NCI-H1105 (cell line): Measurements from ENCODE around the gene INPP5A.
"Not testable (repeated sequence)": the region's sequence is repeated elsewhere in the genome, so short reads cannot be mapped to it uniquely, and the experiment has no call there.

ENCODE experiments used
- DNase-seq: peaks from one replicate; lab custom pipeline; 2025; lab: John Stamatoyannopoulos, UW

INPP5A gene

DNA sequence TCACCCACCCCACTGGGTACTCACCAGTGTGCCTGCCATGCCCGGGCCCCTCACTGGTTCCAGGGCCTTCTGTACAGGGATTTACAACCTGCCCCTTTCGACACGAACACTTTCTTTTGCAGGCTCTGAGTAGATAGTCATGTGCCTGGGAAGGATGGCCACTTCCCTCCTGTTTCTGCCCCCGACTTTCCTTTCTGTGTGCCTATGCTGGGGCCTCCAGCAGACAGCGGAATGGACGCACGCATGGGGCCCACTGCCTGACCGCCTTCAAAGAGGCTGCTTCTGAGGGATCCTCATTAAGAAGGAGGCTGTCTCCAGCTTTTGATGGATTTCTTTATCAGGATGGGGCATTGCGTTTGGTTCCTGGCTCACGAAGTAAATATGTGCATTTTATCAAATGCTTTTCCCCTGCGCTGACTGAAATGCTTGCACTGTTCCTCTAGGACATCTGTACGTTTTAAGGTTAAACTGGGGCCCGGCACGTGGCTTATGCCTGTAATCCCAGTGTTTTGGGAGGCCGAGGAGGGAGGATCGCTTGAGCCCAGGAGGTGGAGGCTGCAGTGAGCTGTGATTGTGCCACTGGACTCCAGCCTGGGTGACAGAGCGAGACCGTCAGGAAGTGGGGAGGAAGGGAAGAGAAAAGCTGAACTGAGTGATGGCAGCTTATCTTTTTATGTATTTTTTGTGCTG is 277.7 kb downstream of the INPP5A start:
- no peak for DNase-seq

DNA sequence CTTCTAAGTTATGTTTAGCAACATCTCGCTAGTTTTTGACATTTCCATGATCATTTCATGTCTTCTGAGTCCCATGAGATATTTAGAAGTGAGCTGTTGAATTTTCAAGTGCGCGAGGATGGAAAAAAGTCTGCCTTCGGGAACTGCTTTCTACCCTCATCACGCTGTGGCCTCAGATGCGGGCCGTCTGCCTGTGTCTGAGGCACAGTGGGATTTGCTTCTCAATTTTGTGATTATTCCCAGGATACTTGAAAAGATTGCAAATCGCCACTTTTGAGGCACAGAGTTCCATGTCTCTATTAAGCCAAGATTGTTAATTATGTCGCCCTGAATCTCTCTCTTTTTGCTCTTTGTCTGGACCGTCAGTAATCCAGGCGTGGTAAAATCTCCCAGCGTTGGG is 279.1 kb downstream of the INPP5A start:
- no peak for DNase-seq

DNA sequence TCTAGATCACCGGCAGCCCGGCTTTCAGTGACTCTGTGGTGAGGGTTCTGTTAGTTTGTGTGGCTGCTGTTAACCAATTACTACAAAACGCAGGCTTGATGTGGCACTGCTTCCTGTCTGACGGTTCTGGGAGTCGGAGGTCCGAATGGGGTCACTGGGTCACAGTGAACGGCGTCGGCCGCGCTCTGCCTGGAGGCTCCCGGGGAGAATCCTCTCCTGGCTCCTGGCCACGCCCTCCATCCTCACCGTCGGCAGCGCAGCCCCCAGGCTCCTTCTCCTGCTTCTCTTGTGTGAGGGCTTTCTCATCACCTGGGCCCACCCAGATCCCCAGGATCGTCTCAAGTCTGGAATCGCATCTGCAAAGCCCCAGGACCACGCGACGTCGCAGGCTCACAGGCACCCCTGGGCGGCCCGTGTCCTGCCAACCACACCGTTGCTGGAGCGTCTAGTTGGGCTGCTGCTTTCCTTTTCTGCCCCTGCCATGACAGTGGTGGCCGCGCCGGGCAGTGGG is 280.2 kb downstream of the INPP5A start:
- DNase-seq: no peak

DNA sequence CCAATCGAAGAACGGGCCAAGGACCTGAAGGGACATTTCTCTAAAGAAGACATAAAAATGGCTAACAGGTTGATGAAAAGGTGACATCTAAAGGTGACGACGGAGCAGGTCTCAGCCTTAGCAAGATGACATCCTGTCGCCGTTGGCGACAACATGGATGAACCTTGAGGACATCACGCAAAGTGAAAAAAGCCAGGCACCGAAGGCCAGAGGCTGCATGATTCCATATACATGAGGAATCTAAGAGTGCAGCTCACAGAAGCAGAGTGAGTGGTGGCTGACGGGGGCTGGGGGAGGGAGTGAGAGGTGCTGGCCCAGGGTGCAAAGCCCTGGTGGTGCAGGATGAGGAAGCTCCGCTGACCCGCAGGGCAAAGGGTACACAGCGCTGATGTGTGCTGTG is 282.5 kb downstream of the INPP5A start:
- no peak for DNase-seq

DNA sequence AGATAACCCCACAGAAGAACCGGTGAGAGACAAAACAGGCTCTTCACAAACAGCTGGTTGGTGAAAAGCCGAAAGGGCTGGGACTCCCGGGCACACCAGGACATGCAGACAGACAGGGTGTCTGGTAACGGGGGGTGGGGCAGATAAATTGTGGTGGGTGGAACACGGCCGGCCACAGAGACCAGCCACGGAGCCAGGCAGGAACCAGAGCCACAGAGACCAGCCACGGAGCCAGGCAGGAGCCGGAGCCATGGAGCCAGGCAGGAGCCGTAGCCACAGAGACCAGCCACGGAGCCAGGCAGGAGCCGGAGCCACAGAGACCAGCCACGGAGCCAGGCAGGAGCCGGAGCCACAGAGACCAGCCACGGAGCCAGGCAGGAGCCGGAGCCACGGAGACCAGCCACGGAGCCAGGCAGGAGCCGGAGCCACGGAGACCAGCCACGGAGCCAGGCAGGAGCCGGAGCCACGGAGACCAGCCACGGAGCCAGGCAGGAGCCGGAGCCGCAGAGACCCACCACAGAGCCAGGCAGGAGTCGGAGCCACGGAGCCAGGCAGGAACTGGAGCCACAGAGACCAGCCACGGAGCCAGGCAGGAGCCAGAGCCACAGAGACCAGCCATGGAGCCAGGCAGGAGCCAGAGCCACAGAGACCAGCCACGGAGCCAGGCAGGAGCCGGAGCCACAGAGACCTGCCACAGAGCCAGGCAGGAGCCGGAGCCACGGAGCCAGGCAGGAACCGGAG is 288.4 kb downstream of the INPP5A start:
- DNase-seq: not testable (repeated sequence)

DNA sequence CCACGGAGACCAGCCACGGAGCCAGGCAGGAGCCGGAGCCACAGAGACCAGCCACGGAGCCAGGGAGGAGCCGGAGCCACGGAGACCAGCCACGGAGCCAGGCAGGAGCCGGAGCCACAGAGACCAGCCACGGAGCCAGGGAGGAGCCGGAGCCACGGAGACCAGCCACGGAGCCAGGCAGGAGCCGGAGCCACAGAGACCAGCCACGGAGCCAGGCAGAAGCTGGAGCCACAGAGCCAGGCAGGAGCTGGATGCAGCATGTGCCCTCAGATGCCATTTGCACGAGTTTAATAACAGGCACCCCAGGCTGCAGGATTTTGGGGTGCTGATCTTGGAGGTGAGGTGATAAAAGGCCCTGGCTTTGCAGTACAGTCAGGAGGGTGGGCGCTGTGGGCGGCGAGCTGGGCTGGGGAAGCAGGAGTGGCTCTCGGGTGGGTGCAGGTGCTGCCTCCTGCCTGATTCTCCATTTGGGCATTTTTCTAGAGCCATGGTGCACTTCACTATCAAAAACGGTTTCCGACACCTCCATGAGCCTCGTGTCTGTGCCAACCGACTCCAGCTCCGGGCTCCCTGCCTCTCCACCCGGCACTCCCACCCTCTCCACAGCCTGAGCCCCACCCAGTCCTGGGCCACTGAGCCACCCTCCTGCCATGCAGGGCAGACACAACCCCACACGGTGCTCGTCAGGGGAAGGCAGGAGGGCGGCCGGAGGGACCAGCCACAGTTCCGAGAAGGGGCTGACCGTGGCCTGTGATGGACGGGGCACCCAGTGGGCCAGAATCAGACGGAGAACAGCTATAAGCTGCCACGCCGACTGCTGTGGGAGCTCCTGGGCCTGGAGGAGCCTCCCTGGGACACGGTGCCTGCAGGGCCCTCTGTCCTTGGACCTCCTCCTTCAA is 289.2 kb downstream of the INPP5A start:
- no peak for DNase-seq

DNA sequence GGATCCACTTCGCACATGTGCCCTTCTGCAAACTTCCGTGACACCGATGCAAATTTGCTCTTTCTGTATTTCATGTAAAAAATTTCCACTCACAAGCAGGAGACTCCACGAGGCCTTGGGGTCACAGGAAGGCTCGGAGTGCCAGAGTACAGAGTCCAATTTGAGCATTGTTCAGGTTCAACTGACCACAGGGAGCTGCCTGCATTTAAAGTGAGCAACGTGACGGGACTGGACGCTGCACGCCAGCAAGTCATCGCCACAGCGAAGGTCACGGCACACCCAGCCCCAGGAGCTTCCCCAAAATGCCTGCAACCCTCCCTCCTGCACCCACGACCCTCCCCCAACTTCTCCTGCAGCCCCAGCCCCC is 289.8 kb downstream of the INPP5A start:
- DNase-seq: no peak

DNA sequence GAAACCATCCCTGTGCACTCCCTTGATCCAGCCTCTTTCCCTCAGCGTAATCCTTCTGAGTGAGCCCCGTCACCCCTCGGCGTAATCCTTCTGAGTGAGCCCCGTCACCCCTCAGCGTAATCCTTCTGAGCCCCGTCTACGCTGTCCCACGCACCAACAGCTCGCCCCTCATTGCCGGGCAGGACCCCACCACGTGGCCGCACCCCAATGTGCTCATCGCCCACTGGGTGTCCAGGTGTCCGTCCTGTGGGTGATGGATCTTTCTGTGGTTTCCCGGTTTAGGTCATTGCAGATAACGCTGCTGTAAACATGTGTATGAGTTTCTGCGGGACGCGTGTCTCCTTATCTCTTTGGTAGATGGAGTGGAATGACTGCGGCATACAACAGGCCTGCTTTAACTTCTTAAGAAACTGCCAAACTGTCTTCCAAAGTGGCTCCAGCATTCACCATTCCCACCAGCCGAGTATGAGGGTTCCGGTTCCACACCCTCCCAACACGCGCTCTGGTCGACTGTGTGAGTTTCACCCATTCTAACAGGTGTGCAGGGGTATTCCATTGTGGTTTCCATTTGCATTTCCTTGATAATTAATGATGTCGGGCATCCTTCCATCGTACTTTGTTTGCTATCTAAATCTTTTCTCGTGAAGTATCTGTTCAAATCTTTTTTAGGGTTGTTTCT is 290.4 kb downstream of the INPP5A start:
- no peak for DNase-seq

DNA sequence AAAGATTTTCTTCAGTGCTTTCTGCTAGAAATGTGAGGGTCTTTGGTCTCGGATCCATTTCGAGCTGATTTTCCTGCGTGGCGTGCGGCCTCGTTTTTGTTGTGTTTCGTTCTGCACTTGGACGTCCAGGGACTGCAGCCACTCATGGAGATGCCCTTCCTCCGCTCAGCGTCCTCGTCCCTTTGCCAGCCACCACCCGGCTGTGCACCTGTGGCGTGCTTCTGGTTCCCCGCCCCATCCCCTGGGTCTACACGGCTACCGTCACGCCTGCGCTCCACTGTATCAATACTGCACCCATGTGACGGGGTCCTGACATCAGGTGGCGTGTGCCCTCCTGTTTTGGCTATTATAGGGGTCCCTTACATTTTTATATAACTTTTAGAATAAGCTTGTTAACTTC is 291.1 kb downstream of the INPP5A start:
- DNase-seq: no peak

DNA sequence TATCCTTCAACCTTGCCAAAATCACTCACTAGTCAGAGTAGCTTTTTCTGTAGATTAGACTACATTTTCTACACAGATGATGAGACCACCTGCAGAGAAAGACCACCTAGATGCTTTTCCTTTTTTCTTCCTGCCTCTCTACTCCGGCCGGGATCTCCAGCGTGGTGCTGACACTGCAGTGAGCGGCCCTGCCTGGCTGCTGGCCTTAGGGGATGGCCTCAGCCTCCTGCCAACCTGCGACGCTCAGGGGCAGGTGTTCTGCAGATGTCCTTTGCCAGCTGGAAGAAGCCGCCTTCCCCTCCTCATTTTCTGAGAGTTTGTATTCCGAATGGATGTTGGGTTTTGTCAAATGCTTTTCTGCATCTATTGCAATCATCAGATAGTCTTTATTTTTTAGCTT is 291.8 kb downstream of the INPP5A start:
- no peak for DNase-seq

DNA sequence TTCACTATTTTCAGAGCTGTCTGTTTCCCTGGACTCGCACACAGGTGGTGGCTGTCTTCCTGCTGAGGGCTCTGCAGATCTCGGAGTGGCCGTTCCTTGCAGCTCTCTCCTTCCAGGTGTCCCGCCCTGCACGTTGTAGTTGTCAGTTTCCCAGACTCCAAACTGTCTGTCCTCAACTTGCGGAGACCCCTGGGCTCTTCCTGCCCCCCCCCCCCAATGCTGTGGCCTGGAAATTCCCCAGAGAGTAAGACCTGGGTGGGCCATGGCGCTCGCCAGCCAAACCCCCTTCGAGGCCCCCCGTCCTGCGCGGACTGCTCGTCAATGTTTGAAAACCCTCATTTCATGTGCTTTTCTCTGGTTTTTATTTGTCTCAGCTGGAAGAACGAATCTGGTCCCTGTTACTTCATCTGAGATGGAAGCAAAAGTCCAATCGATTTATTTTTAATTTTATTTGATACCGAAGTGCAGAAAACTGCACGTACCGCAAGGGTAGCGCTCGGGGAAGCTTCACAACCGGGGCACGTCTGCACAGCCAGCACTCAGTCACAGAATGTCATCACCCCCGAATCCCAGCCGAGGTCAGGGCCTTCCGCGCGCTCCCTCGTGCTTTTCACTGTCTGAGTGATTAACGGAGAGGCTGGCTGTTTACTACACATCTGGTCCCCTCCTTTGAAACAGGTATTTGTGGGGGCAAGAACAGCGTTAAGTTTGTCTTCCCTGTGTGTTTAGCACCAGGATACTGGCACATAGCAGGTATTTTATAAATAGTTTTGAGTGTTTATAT is 294.8 kb downstream of the INPP5A start:
- no peak for DNase-seq
